Nephron (organoid): Measurements from ENCODE around the gene RAG2.
"Not testable (repeated sequence)": the region's sequence is repeated elsewhere in the genome, so short reads cannot be mapped to it uniquely, and the experiment has no call there.

Source experiments
- H3K27ac Mint-ChIP-seq, 3 experiments: 2 replicates each; pipeline ENCODE4 v1.8.0; 2020; ENCODE audit warnings: mixed read lengths in 3 of 3, mild to moderate bottlenecking in 2 of 3, moderate library complexity in 1 of 3
- H3K27me3 Mint-ChIP-seq: 2 replicates; pipeline ENCODE4 v1.8.0; 2021; ENCODE audit warnings: low read depth, mild to moderate bottlenecking, moderate library complexity, mixed read lengths
- H3K36me3 Mint-ChIP-seq: 2 replicates; pipeline ENCODE4 v1.8.0; 2020; ENCODE audit warnings: low read depth, mixed read lengths
- H3K4me1 Mint-ChIP-seq: 2 replicates; pipeline ENCODE4 v1.8.0; 2020; ENCODE audit warnings: mixed read lengths
- H3K4me3 Mint-ChIP-seq, 3 experiments: 2 replicates each; pipeline ENCODE4 v1.8.0; 2020; ENCODE audit warnings: mild to moderate bottlenecking in 3 of 3, mixed read lengths in 3 of 3, moderate library complexity in 2 of 3
- H3K9me3 Mint-ChIP-seq: 2 replicates; pipeline ENCODE4 v1.8.0; 2020; ENCODE audit warnings: mixed read lengths
- TF ChIP-seq, protein P1 (sequence below), 3 experiments: fragments of 200-600 bp; sonication (generic); IDR thresholded peaks; one replicate each; pipeline ENCODE4 v1.5.0; 2021; ENCODE audit warnings: antibody characterized with exemption in 3 of 3; ENCODE audit not compliant: unreplicated experiment in 3 of 3

The RAG2 gene

DNA sequence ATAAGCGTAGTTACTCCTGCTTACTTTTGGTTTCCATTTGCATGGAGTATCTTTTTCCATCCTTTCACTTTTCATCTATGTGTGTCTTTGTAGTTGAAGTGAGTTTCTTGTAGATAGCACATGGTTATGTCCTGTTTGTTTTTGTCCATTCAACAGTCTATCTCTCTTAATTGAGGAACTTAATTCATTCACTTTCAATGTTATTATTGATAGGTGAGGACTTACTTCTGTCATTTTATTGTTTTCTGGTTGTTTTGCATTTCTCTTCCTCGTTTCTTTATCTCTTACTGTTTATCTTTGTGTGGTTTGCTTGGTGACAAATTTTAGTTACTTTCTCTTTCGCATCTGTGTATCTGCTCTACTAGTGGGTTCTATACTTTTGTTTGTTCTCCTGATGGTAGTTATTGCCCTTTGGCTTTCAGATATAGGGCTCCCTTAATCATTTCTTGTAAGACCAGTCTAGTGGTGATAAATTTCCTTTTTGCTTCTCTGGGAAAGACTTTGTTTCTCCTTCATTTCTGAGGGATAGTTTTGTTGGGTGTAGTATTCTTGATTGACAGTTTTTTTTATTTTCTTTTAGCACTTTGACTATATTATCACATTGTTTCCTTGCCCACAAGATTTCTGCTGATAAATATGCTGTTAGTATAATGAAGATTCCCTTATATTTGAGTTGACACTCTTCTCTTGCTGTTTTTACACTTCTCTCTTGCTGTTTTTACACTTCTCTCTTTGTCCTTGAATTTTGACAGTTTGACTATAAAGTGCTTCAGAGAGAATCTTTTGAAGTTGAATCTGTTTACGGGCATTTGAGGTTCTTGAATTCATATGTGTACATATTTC is 39.2 kb downstream of the RAG2 start:
- no peaks in the 10 kb centered on the region for H3K36me3 Mint-ChIP-seq
- peaks cover 22% of the 10 kb centered on the region for H3K9me3 Mint-ChIP-seq
- H3K27me3 Mint-ChIP-seq: no peaks in the 10 kb centered on the region
- no peak overlapping the region for H3K4me3 Mint-ChIP-seq
- no peak overlapping the region for H3K27ac Mint-ChIP-seq
- TF ChIP-seq, protein P1, sequence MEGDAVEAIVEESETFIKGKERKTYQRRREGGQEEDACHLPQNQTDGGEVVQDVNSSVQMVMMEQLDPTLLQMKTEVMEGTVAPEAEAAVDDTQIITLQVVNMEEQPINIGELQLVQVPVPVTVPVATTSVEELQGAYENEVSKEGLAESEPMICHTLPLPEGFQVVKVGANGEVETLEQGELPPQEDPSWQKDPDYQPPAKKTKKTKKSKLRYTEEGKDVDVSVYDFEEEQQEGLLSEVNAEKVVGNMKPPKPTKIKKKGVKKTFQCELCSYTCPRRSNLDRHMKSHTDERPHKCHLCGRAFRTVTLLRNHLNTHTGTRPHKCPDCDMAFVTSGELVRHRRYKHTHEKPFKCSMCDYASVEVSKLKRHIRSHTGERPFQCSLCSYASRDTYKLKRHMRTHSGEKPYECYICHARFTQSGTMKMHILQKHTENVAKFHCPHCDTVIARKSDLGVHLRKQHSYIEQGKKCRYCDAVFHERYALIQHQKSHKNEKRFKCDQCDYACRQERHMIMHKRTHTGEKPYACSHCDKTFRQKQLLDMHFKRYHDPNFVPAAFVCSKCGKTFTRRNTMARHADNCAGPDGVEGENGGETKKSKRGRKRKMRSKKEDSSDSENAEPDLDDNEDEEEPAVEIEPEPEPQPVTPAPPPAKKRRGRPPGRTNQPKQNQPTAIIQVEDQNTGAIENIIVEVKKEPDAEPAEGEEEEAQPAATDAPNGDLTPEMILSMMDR (IDR thresholded peaks at IDR 0.05; ENCODE audit: unreplicated experiment in 3 of 3): no peak
- H3K4me1 Mint-ChIP-seq: no peaks in the 10 kb centered on the region

DNA sequence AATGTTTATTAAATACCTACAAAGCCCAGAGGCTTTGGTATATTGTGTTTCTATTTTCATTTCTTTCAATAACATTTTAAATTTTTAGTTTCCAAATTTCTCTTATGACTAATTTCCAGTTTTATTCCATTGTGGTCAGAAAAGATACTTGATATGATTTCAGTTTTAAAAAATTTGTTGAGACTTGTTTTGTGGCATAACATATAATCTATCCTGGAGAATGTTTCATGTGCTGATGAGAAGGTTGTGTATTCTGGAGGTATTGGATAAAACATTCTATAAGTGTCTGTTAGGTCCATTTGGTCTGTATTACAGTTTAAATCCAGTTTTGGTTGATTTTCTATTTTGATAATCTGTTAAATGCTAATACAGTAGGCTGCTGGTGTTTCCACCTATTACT is 40.0 kb downstream of the RAG2 start:
- H3K27me3 Mint-ChIP-seq: no peaks in the 10 kb centered on the region
- peaks cover 22% of the 10 kb centered on the region for H3K9me3 Mint-ChIP-seq
- H3K4me3 Mint-ChIP-seq: no peak overlapping the region
- no peaks in the 10 kb centered on the region for H3K36me3 Mint-ChIP-seq
- H3K27ac Mint-ChIP-seq: no peak overlapping the region
- no peaks in the 10 kb centered on the region for H3K4me1 Mint-ChIP-seq
- TF ChIP-seq, protein P1 (IDR thresholded peaks at IDR 0.05; ENCODE audit: unreplicated experiment in 3 of 3): no peak

DNA sequence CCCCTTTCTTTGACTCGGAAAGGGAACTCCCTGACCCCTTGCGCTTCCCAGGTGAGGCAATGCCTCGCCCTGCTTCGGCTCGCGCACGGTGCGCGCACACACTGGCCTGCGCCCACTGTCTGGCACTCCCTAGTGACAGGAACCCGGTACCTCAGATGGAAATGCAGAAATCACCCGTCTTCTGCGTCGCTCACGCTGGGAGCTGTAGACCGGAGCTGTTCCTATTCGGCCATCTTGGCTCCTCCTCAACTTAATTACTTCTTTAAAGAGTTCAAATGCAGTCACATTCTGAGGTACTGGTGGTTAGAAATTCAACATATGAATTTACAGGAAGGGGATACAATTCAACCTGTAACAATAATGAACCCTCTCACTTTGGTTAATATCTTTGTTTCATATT is 40.6 kb downstream of the RAG2 start:
- H3K27me3 Mint-ChIP-seq, H3K27ac Mint-ChIP-seq, H3K4me3 Mint-ChIP-seq, H3K4me1 Mint-ChIP-seq, H3K36me3 Mint-ChIP-seq: not testable (repeated sequence)
- peaks cover 22% of the 10 kb centered on the region for H3K9me3 Mint-ChIP-seq

DNA sequence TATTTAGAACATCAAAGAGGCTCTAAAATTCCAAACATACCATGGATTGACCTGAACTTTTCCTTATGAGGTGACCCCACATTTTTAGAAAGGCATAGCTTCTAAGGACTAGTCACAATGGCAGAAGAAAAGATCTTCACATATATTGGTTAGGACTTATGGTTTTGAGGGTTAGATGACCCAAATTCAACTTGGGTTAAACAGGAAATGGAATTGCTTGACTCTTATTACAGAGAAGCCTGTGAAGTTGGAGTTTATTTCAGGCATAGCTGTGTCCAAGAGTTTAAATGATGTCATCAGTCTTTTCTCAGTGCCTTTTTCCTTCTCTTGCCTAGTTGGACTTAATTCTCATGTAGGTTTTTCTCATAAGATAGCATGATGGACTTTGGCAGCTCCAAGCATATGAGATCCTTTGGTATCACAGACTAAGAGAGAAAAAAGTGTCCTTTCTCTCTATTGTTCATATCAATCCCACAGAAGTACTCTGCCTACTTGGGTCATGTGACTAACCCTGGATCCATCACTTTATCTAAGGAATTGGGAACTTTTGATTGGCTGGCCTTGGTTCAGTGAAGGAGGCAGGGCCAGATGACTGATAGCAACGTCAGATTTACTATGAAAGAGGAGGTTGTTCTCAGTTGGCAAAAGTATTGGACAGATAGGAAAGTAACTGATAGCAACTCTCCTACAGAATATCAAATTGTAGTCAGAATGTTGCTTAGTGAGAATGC is 47.5 kb downstream of the RAG2 start:
- H3K4me1 Mint-ChIP-seq: no peaks in the 10 kb centered on the region
- TF ChIP-seq, protein P1 (IDR thresholded peaks at IDR 0.05; ENCODE audit: unreplicated experiment in 3 of 3): no peak
- H3K4me3 Mint-ChIP-seq: no peak overlapping the region
- H3K27ac Mint-ChIP-seq: no peak overlapping the region
- H3K36me3 Mint-ChIP-seq: no peaks in the 10 kb centered on the region
- no peaks in the 10 kb centered on the region for H3K27me3 Mint-ChIP-seq
- peaks cover 18% of the 10 kb centered on the region for H3K9me3 Mint-ChIP-seq
